HG03520 (cell line): ENCODE data around the gene CD83.
"Not testable (repeated sequence)": the region's sequence is repeated elsewhere in the genome, so short reads cannot be mapped to it uniquely, and the experiment has no call there.

Experiments used
- ATAC-seq: cut with Tn5 transposase; IDR thresholded peaks from one replicate; pipeline ENCODE4 v1.9.1; 2021; ENCODE audit warnings: mild to moderate bottlenecking, moderate library complexity; ENCODE audit not compliant: unreplicated experiment

The CD83 gene, protein sequence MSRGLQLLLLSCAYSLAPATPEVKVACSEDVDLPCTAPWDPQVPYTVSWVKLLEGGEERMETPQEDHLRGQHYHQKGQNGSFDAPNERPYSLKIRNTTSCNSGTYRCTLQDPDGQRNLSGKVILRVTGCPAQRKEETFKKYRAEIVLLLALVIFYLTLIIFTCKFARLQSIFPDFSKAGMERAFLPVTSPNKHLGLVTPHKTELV

DNA sequence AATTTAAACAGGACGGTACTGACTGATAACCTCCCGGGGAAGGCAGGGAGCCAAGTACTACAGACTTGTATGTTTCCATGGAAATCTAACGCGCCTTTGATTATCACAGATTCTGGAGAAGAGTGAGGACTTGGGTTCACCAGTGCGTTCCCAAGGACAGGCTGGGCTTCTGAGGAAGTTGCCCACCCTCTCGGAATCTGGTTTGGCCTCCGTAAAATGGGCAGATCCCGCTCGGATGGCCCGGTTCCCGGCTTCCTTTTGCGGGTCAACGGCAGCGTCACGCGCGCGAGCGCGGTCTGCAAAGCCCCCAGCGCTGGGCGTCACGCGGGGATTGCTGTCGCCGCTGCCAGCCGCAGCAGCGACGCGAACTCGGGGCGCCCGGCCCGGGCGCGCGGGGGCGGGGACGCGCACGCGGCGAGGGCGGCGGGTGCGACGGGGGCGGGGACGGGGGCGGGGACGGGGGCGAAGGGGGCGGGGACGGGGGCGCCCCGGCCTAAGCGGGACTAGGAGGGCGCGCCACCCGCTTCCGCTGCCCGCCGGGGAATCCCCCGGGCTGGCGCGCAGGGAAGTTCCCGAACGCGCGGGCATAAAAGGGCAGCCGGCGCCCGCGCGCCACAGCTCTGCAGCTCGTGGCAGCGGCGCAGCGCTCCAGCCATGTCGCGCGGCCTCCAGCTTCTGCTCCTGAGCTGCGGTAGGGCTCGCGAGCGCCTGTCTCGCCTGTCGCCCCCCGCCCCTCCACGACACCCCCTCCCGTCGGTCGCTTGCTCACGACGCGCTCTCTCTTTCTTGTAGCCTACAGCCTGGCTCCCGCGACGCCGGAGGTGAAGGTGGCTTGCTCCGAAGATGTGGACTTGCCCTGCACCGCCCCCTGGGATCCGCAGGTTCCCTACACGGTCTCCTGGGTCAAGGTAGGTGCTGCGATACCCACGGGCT is at the start of gene CD83:
Gene CD83 (plus strand): TSS at position 615 of the 933 bp plus-strand sequence. CDS start 40 bp downstream, at position 655.
- peak; percentile 45 for ATAC-seq

DNA sequence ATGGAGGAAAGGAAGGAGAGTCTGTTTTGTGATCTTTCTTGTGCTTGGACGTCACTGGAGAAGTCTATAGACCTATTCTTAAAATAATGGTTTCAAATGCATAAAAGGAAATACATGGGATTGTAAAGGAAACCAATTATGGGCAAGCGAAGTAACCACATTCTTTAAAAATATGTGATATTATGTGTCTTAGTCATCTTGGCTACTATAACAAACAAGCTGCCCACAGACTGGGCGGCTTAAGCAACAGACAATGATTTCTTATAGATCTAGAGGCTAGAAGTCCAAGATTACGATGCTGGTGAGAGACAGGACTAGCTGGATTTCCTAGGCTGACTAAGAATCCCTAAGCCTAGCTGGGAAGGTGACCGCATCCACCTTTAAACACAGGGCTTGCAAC is 49.4 kb upstream of the CD83 start:
- no peak for ATAC-seq

GRCh38 chr6:14068623-14069022 is 48.9 kb upstream of the CD83 start:
- no peak for ATAC-seq

- ATAC-seq, result no peak
These were observed 47.1 kb upstream of the CD83 start for GRCh38 chr6:14070457-14070856.

GRCh38 chr6:14072084-14072483 is 45.5 kb upstream of the CD83 start:
- no peak for ATAC-seq

GRCh38 chr6:14073561-14074354 is 43.8 kb upstream of the CD83 start:
- ATAC-seq, result not testable (repeated sequence)

DNA sequence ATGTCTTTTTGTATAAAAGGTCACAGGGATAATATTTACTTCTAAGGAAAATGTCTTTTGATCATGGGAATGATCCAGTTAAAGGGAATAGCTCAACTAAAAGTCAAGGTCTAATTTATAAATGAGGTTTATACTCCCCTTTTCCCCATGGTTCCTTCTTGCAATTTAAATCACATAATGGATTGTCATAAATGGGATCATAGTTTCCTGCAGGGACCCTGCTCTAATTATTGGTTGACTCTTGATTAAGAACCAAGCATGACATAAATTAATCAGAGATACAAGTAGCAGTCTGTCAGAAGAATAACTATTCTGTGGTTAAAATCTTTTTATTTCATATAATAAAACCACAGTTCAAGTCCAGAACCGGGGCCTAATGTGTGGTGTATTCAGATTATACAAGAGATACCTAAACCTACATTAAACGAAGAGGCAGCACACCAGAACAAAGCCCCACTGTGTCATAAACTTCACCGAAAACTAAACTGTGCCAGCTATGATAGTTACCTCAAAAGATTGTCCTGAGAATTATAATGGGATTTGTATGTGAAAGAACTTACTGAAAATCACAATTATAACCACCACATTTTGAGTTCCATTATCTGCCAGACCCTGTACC is 43.0 kb upstream of the CD83 start:
- ATAC-seq, result no peak

DNA sequence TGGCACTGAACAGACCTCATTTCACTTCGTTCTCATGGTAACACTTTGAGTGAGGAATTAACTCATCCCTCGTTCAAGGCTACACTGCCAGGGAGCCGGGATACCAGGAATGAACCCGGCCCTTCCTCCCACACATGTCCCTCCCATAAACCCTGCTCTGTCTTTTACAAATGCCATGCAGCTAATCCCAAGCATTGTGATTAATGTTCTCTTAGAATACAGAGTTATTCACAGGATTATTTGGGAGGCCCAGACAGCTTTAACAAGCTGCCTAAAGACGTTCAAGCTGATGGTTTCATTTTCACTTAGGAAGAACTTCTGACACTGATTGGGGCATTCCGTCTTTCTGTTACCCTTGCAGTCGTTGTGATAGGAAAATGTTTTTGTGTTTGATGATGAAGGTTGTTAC is 42.5 kb upstream of the CD83 start:
- ATAC-seq, result peak; percentile 65

GRCh38 chr6:14077193-14077867 is 40.2 kb upstream of the CD83 start:
- ATAC-seq, result no peak

GRCh38 chr6:14079433-14079832 is 38.1 kb upstream of the CD83 start:
- no peak for ATAC-seq

- ATAC-seq, result no peak
These were observed 37.6 kb upstream of the CD83 start for GRCh38 chr6:14079971-14080370.

GRCh38 chr6:14081126-14081525 is 36.4 kb upstream of the CD83 start:
- no peak for ATAC-seq

GRCh38 chr6:14082771-14083170 is 34.8 kb upstream of the CD83 start:
- ATAC-seq, result no peak

DNA sequence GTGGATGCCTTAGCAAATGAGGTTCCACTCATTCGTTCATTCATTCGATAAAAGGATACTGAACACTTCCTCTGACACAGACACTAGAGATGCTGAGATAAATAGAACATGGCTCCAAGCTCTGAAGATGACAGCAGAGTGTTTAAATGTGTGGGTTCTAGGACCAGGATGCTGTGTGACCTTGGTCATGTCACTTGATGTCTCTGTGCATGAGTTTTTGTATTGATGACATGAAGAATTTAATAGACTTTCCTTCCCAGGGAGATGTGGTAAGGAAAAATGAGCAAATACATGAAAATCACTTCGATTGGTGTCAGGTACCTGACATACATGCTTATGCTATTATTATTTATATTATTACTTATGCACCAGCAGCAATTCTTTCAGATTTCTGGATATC is 34.3 kb upstream of the CD83 start:
- ATAC-seq, result no peak

- ATAC-seq, result no peak
These were observed 33.8 kb upstream of the CD83 start for GRCh38 chr6:14083751-14084150.

DNA sequence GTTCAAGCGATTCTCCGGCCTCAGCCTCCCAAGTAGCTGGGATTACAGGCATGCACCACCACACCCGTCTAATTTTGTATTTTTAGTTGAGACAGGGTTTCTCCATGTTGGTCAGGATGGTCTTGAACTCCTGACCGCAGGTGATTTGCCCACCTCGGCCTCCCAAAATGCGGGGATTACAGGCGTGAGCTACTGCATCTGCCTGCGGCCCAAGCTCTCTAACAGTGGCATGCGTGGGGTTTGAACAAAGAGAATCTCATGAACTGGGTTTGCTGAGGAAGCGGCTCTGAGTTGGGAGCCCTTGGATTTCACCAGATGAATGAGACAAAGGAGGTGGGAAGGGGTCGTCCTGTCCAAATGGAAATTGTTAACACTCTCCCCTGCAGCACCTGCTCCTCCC is 33.2 kb upstream of the CD83 start:
- no peak for ATAC-seq

- no peak for ATAC-seq
These were observed 32.3 kb upstream of the CD83 start for GRCh38 chr6:14085176-14085787.

- ATAC-seq, result no peak
These were observed 30.9 kb upstream of the CD83 start for GRCh38 chr6:14086701-14087100.

GRCh38 chr6:14088600-14089192 is 28.9 kb upstream of the CD83 start:
- ATAC-seq, result no peak

DNA sequence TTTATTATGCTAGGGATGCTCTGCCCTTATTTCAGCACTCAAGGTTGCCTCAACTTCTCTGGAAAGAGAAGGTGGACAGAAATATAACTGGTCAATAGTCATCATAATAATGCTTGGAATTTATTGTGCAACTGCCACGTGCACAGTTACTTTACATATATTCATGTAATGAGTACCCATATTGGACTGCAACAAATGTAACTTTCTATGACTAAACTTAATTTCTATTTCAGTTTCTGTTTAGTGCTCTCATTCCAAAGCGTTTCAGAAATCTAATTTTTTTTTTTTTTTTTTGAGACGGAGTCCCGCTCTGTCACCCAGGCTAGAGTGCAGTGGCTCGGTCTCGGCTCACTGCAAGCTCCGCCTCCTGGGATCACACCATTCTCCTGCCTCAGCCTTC is 28.3 kb upstream of the CD83 start:
- ATAC-seq, result peak; percentile 41
